ENCODE results near the gene MTFR1L. TPM values are rescaled to one million over a fixed set of nuclear protein-coding genes. Genes with fewer than 3 reads are reported as not detected.

The MTFR1L gene
- total RNA-seq, 2 donors from 2014 or later = 36.3 to 48.6 TPM

- Histone ChIP-seq H3K36me3 (no peaks in the 10 kb centered on the region), H3K4me1 (no peaks in the 10 kb centered on the region), H3K9ac (ENCODE audit: low read depth in 2 of 2, low read length in 2 of 2) (no peak overlapping the region), H3K4me3 (no peak overlapping the region), H3K27ac (no peak overlapping the region), H3K9me3 (no peaks in the 10 kb centered on the region), H3K27me3 (no peaks in the 10 kb centered on the region)
- TF ChIP-seq, protein P1, sequence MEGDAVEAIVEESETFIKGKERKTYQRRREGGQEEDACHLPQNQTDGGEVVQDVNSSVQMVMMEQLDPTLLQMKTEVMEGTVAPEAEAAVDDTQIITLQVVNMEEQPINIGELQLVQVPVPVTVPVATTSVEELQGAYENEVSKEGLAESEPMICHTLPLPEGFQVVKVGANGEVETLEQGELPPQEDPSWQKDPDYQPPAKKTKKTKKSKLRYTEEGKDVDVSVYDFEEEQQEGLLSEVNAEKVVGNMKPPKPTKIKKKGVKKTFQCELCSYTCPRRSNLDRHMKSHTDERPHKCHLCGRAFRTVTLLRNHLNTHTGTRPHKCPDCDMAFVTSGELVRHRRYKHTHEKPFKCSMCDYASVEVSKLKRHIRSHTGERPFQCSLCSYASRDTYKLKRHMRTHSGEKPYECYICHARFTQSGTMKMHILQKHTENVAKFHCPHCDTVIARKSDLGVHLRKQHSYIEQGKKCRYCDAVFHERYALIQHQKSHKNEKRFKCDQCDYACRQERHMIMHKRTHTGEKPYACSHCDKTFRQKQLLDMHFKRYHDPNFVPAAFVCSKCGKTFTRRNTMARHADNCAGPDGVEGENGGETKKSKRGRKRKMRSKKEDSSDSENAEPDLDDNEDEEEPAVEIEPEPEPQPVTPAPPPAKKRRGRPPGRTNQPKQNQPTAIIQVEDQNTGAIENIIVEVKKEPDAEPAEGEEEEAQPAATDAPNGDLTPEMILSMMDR (IDR thresholded peaks at IDR 0.05) = no peak
- intact Hi-C loops (cut with DNase I) = no loop called here
- DNase-seq = no peak
Measured at GRCh38 chr1:25780318-25781129, 39.2 kb upstream of the MTFR1L start.

- Histone ChIP-seq H3K27ac (no peak overlapping the region), H3K9me3 (no peaks in the 10 kb centered on the region), H3K36me3 (no peaks in the 10 kb centered on the region), H3K27me3 (no peaks in the 10 kb centered on the region), H3K4me1 (no peaks in the 10 kb centered on the region), H3K9ac (ENCODE audit: low read depth in 2 of 2, low read length in 2 of 2) (no peak overlapping the region), H3K4me3 (no peak overlapping the region)
- no peak for DNase-seq
- TF ChIP-seq, protein P1 (IDR thresholded peaks at IDR 0.05) = no peak
- intact Hi-C loops (cut with DNase I) = no loop called here
Measured at GRCh38 chr1:25781130-25781433, 38.7 kb upstream of the MTFR1L start.

DNA sequence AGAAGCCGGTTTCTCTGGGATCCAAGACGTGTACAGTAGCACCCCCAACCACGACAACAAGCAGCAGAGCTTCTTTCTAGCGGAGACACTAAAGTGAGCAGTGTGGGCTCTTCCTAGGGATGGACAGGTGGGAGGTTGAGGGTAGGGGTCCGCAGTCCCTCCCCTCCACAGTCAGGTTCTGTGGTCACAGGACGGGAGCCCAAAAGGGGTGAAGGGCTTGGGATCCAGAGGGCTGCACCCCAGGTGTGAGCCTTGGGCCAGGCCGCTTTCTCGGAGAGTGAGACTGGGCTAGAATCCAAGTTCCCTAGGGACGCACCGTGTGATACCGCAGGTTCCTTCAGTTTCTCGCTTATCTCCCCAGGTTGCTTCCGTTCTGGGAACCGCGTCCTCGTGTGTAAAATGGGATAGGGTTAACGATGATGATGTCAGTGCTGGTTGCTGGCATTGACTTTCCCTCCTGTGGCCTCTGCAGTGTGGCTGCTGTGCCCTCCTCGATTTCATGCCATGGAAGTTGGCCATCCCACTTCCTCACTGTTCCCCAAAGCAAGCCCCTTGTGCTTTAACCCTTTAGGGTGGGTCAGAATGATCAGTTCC lies 37.0 kb upstream of the MTFR1L start:
- no peak for DNase-seq
- no peak overlapping the region for H3K4me3 ChIP-seq
- TF ChIP-seq, protein P1 (IDR thresholded peaks at IDR 0.05) = no peak
- H3K27me3 ChIP-seq = no peaks in the 10 kb centered on the region
- no peaks in the 10 kb centered on the region for H3K36me3 ChIP-seq
- intact Hi-C loops (cut with DNase I) = no loop called here
- no peak overlapping the region for H3K27ac ChIP-seq
- no peaks in the 10 kb centered on the region for H3K4me1 ChIP-seq
- no peaks in the 10 kb centered on the region for H3K9me3 ChIP-seq
- no peak overlapping the region for H3K9ac ChIP-seq (ENCODE audit: low read depth in 2 of 2, low read length in 2 of 2)

GRCh38 chr1:25784575-25785051 lies 35.1 kb upstream of the MTFR1L start:
- TF ChIP-seq, protein P1 (IDR thresholded peaks at IDR 0.05) = no peak
- Histone ChIP-seq H3K27me3 (no peaks in the 10 kb centered on the region), H3K9me3 (no peaks in the 10 kb centered on the region), H3K4me3 (no peak overlapping the region), H3K36me3 (no peaks in the 10 kb centered on the region), H3K4me1 (no peaks in the 10 kb centered on the region), H3K27ac (no peak overlapping the region), H3K9ac (ENCODE audit: low read depth in 2 of 2, low read length in 2 of 2) (no peak overlapping the region)
- no peak for DNase-seq
- intact Hi-C loops (cut with DNase I) = no loop called here

DNA sequence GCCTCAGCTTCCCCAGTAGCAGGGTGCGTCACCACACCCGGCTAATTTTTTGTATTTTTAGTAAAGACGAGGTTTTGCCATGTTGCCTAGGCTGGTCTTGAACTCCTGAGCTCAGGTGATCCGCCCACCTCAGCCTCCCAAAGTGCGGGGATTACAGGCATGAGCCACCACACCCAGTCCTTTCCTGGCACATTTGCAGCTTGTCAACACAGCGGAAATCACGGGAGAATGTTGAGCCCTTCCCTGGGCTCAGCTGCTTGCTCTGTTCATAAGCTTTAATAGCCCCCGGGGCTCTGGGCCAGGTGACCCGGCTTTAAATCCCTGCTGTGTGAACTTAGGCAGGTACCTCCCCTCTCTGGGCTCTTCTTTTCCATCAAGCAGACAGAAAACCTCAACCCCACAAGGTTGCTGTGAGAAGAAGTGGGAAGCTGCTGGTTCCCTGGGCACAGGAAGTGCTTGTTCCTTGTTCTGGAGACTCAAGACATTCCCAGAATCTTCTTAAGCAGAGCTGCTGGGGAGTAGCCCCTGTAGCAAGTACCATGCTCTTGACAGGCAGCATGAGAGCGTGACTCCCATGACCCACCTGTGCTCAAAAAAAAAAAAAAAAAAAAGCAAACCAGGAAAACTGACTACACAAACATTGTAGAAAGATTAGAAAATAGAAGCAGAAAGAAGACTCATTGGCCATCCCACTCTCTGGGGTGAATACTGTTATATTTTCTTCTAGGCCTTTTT lies 34.3 kb upstream of the MTFR1L start:
- H3K27ac ChIP-seq = no peak overlapping the region

More for the DNA sequence above, 34.3 kb upstream of the MTFR1L start:
- Histone ChIP-seq H3K4me1 (no peaks in the 10 kb centered on the region), H3K9me3 (no peaks in the 10 kb centered on the region), H3K36me3 (no peaks in the 10 kb centered on the region), H3K9ac (ENCODE audit: low read depth in 2 of 2, low read length in 2 of 2) (no peak overlapping the region), H3K27me3 (no peaks in the 10 kb centered on the region), H3K4me3 (no peak overlapping the region)
- intact Hi-C loops (cut with DNase I) = no loop called here
- TF ChIP-seq, protein P1 (IDR thresholded peaks at IDR 0.05) = no peak
- no peak for DNase-seq

Measured in colonic mucosa (tissue), 4 donors.